DND-41 (cell line): ENCODE results near the gene TARDBP.
"Not testable (repeated sequence)": the region's sequence is repeated elsewhere in the genome, so short reads cannot be mapped to it uniquely, and the experiment has no call there.

ENCODE experiments used
- ATAC-seq: fragments of 200-7000 bp; cut with Tn5 transposase; 3 replicates; pipeline ENCODE4 v1.9.1; 2021; ENCODE audit warnings: low read depth; ENCODE audit not compliant: insufficient read depth
- DNase-seq: peaks from one replicate; pipeline ENCODE4 v3.0.0-alpha.2; 2020
- H2AFZ ChIP-seq: 2 replicates; pipeline ENCODE4 v1.6.0; 2012; ENCODE audit warnings: low read depth, low read length
- H3K27ac ChIP-seq: 2 replicates; pipeline ENCODE4 v1.5.1; 2012; ENCODE audit warnings: low read length, inconsistent platforms
- H3K27me3 ChIP-seq: fragments of 200-600 bp; sonication (generic); 2 replicates; pipeline ENCODE4 v1.6.0; 2012; ENCODE audit warnings: low read length, mild to moderate bottlenecking, inconsistent platforms; ENCODE audit not compliant: insufficient read depth, poor library complexity
- H3K36me3 ChIP-seq: 2 replicates; pipeline ENCODE4 v1.5.1; 2012; ENCODE audit warnings: low read length, inconsistent platforms; ENCODE audit not compliant: insufficient read depth
- H3K4me1 ChIP-seq: 2 replicates; pipeline ENCODE4 v1.5.1; 2012; ENCODE audit warnings: mild to moderate bottlenecking, low read length; ENCODE audit not compliant: insufficient read depth
- H3K4me2 ChIP-seq: 2 replicates; pipeline ENCODE4 v1.6.0; 2012; ENCODE audit warnings: mild to moderate bottlenecking, moderate library complexity, low read length, inconsistent platforms; ENCODE audit not compliant: insufficient read depth
- H3K4me3 ChIP-seq, 2 experiments: fragments of 200-600 bp in 1 of 2; shearing (Covaris generic) in 1 of 2; 2 replicates each; pipeline ENCODE4 v1.5.1; 2012 to 2016; ENCODE audit warnings: inconsistent platforms in 2 of 2, low read length in 2 of 2, mild to moderate bottlenecking in 2 of 2, low read depth in 1 of 2, moderate library complexity in 1 of 2
- H3K79me2 ChIP-seq: 2 replicates; pipeline ENCODE4 v1.6.0; 2012; ENCODE audit warnings: low read length, inconsistent platforms; ENCODE audit not compliant: insufficient read depth
- H3K9ac ChIP-seq: 2 replicates; pipeline ENCODE4 v1.6.0; 2012; ENCODE audit warnings: low read depth, mild to moderate bottlenecking, inconsistent platforms, low read length, moderate library complexity
- H3K9me3 ChIP-seq: 2 replicates; pipeline ENCODE4 v1.5.1; 2012; ENCODE audit warnings: low read length, moderate library complexity, mild to moderate bottlenecking, inconsistent platforms; ENCODE audit not compliant: insufficient read depth, severe bottlenecking
- H4K20me1 ChIP-seq: 2 replicates; pipeline ENCODE4 v1.6.0; 2012; ENCODE audit warnings: low read length; ENCODE audit not compliant: insufficient read depth
- EZH2 ChIP-seq: IDR thresholded peaks from 3 replicates; pipeline ENCODE4 v1.6.1; 2012; ENCODE audit warnings: borderline replicate concordance, low read depth, mild to moderate bottlenecking, moderate library complexity, low read length, inconsistent platforms; ENCODE audit not compliant: severe bottlenecking
- TF ChIP-seq, protein P1 (sequence below): IDR thresholded peaks from 2 replicates; pipeline ENCODE4 v1.5.1; 2012; ENCODE audit warnings: borderline replicate concordance, low read length, moderate library complexity, mild to moderate bottlenecking; ENCODE audit not compliant: poor library complexity, severe bottlenecking; ENCODE audit errors: extremely low read depth

The TARDBP gene

DNA sequence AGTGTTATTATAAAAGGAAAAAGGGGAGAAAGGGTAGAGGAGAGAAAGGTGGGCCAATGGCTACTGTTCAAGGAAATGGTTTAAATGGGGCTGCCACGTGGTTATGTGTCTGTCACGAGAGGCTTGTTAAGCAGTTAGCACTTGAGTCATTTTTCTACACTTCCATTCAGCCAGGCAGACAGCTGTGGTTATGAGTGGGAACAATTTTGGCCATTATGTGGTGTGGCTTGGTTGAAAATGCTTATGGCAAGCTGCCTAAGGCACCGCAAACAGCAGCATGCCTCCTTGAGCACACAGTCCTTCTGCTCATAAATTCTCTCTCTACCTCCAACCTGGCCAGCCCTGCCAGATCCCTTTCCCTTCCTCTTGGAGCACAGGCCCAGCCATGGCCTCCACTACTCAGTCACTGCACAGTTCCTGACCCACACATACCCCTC, 50.5 kb downstream of the TARDBP start:
- H3K4me2 ChIP-seq: no peak overlapping the region
- ATAC-seq (no peak), DNase-seq (no peak)

DNA sequence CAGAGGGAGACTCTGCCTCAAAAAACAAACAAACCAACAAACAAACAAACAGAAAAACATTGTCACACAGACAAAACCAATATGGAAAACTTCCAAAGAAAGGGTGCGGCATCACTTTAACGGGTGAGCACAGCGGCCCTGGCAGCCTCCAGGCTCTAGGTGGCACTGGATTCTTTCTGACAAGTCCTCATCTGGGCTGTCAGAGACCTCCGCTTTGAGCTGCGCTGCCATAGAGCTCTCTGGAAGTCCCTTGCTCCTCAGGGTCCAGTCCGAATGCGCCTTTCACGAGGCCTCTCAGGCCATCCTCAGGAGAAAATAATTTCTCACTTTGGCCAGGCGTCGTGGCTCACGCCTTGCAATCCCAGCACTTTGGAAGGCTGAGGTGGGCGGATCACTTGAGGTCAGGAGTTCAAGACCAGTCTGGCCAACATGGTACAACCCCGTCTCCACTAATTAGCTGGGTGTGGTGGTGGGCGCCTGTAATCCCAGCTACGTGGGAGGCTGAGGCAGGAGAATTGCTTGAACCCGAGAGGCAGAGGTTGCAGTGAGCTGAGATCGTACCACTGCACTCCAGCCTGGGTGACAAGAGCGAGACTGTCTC, 51.6 kb downstream of the TARDBP start:
- peaks cover 50% of the 10 kb centered on the region for H3K36me3 ChIP-seq
- H3K4me1 ChIP-seq: peaks cover 19% of the 10 kb centered on the region
- peak; percentile 39 for DNase-seq

More for the DNA sequence above, 50.5 kb downstream of the TARDBP start:
- Histone ChIP-seq H3K9me3 (no peaks in the 10 kb centered on the region), H3K9ac (no peak overlapping the region), H3K79me2 (peaks cover 32% of the 10 kb centered on the region), H3K36me3 (peaks cover 46% of the 10 kb centered on the region), H3K4me3 (no peak overlapping the region), H3K27ac (no peak overlapping the region), H4K20me1 (peaks cover 2% of the 10 kb centered on the region; the same call in 1 of the 2 replicates), H3K4me1 (peaks cover 29% of the 10 kb centered on the region), H2AFZ (no peak overlapping the region), H3K27me3 (no peaks in the 10 kb centered on the region)
- TF ChIP-seq, protein P1, sequence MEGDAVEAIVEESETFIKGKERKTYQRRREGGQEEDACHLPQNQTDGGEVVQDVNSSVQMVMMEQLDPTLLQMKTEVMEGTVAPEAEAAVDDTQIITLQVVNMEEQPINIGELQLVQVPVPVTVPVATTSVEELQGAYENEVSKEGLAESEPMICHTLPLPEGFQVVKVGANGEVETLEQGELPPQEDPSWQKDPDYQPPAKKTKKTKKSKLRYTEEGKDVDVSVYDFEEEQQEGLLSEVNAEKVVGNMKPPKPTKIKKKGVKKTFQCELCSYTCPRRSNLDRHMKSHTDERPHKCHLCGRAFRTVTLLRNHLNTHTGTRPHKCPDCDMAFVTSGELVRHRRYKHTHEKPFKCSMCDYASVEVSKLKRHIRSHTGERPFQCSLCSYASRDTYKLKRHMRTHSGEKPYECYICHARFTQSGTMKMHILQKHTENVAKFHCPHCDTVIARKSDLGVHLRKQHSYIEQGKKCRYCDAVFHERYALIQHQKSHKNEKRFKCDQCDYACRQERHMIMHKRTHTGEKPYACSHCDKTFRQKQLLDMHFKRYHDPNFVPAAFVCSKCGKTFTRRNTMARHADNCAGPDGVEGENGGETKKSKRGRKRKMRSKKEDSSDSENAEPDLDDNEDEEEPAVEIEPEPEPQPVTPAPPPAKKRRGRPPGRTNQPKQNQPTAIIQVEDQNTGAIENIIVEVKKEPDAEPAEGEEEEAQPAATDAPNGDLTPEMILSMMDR: no peak
- no peak for TF ChIP-seq EZH2

DNA sequence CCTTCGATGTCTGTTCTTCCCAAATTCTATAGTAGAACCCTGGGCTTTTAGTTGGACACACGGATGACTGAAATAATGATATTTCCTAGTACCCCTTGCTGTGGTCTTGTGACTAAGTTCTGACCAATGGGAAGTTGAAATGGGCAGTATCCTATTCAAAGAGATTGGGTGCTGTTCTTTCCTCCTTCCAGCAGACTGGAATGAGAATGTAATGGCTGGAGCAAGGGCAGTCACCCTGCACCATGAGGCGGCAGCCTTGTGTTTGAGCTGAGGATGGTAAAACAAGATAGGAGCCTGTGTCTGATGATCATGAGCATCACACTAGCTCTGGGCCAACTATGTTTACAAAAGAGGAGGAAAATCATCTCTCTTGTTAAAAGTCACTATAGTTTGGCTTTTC, 52.5 kb downstream of the TARDBP start:
- no peak for ATAC-seq
- Histone ChIP-seq H2AFZ (no peak overlapping the region), H3K4me2 (no peak overlapping the region), H3K27ac (no peak overlapping the region), H3K36me3 (peaks cover 58% of the 10 kb centered on the region), H3K4me3 (no peak overlapping the region), H3K9me3 (no peaks in the 10 kb centered on the region), H3K27me3 (no peaks in the 10 kb centered on the region), H3K79me2 (peaks cover 17% of the 10 kb centered on the region), H3K9ac (no peak overlapping the region), H3K4me1 (peaks cover 16% of the 10 kb centered on the region), H4K20me1 (peaks cover 5% of the 10 kb centered on the region; the same call in 1 of the 2 replicates)
- TF ChIP-seq EZH2: no peak
- TF ChIP-seq, protein P1: no peak
- no peak for DNase-seq

More for the DNA sequence above, 51.6 kb downstream of the TARDBP start:
- not testable (repeated sequence) for H4K20me1 ChIP-seq, H3K4me2 ChIP-seq, H3K4me3 ChIP-seq, H2AFZ ChIP-seq, H3K27me3 ChIP-seq, ATAC-seq, H3K9me3 ChIP-seq, H3K9ac ChIP-seq, H3K27ac ChIP-seq
- H3K79me2 ChIP-seq: peaks cover 24% of the 10 kb centered on the region
- TF ChIP-seq, protein P1: peak; percentile 57
